ENCODE measurements around the gene LRP1B. TPM values are rescaled to one million over a fixed set of nuclear protein-coding genes. Genes with fewer than 3 reads are reported as not detected.

LRP1B gene
- polyA plus RNA-seq, 1 donor from 2014 or later = 12.7 TPM

- no peaks in the 10 kb centered on the region for H3K9me3 ChIP-seq (ENCODE audit: low read length)
- no peaks in the 10 kb centered on the region for H3F3A ChIP-seq (ENCODE audit: insufficient read depth, low read length, poor library complexity, severe bottlenecking)
- H3K9ac ChIP-seq (ENCODE audit: low read length) = no peak overlapping the region
- no peak for TF ChIP-seq MXI1 (conservative IDR thresholded peaks at IDR 0.05; ENCODE audit: poor library complexity, severe bottlenecking)
- no peak for TF ChIP-seq TAF1 (IDR thresholded peaks at IDR 0.05; ENCODE audit: low read depth)
- no peak for TF ChIP-seq SMC3 (conservative IDR thresholded peaks at IDR 0.05; ENCODE audit: poor library complexity)
- TF ChIP-seq CTCF (IDR thresholded peaks at IDR 0.05; ENCODE audit: poor library complexity, severe bottlenecking) = no peak
- no peak for TF ChIP-seq EZH2 (IDR thresholded peaks at IDR 0.05; ENCODE audit: borderline replicate concordance, insufficient read depth, low read length, poor library complexity, severe bottlenecking)
- no peak for TF ChIP-seq RAD21 (conservative IDR thresholded peaks at IDR 0.05)
- TF ChIP-seq POLR2AphosphoS5 (IDR thresholded peaks at IDR 0.05) = no peak
- TF ChIP-seq, protein P1, sequence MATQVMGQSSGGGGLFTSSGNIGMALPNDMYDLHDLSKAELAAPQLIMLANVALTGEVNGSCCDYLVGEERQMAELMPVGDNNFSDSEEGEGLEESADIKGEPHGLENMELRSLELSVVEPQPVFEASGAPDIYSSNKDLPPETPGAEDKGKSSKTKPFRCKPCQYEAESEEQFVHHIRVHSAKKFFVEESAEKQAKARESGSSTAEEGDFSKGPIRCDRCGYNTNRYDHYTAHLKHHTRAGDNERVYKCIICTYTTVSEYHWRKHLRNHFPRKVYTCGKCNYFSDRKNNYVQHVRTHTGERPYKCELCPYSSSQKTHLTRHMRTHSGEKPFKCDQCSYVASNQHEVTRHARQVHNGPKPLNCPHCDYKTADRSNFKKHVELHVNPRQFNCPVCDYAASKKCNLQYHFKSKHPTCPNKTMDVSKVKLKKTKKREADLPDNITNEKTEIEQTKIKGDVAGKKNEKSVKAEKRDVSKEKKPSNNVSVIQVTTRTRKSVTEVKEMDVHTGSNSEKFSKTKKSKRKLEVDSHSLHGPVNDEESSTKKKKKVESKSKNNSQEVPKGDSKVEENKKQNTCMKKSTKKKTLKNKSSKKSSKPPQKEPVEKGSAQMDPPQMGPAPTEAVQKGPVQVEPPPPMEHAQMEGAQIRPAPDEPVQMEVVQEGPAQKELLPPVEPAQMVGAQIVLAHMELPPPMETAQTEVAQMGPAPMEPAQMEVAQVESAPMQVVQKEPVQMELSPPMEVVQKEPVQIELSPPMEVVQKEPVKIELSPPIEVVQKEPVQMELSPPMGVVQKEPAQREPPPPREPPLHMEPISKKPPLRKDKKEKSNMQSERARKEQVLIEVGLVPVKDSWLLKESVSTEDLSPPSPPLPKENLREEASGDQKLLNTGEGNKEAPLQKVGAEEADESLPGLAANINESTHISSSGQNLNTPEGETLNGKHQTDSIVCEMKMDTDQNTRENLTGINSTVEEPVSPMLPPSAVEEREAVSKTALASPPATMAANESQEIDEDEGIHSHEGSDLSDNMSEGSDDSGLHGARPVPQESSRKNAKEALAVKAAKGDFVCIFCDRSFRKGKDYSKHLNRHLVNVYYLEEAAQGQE (IDR thresholded peaks at IDR 0.05; ENCODE audit: borderline replicate concordance) = no peak
- no peak for TF ChIP-seq EP300 (conservative IDR thresholded peaks at IDR 0.05; ENCODE audit: poor library complexity, severe bottlenecking)
- no peak overlapping the region for H3K4me2 ChIP-seq (ENCODE audit: low read length)
- H3K27me3 ChIP-seq (ENCODE audit: insufficient read depth, low read depth, low read length) = no peaks in the 10 kb centered on the region
- no peak overlapping the region for H3K4me3 ChIP-seq (ENCODE audit: low read length)
- no peaks in the 10 kb centered on the region for H3K9me2 ChIP-seq (ENCODE audit: insufficient read depth, low read length)
- no peak overlapping the region for H2AFZ ChIP-seq (ENCODE audit: low read depth, low read length)
- H3K27ac ChIP-seq (ENCODE audit: low read length) = no peak overlapping the region
- no peaks in the 10 kb centered on the region for H3K79me2 ChIP-seq (replicated peaks; ENCODE audit: insufficient read depth, low read length)
- no peaks in the 10 kb centered on the region for H3K36me3 ChIP-seq (ENCODE audit: insufficient read depth, low read length)
- no peaks in the 10 kb centered on the region for H4K20me1 ChIP-seq (ENCODE audit: insufficient read depth)
Observed at GRCh38 chr2:140442319-140442718, 1688.5 kb downstream of the LRP1B start.

GRCh38 chr2:140440815-140441214 is 1690.0 kb downstream of the LRP1B start:
- no peak overlapping the region for H2AFZ ChIP-seq (ENCODE audit: low read depth, low read length)
- H3K4me2 ChIP-seq (ENCODE audit: low read length) = no peak overlapping the region
- no peak overlapping the region for H3K4me3 ChIP-seq (ENCODE audit: low read length)
- H3K9me2 ChIP-seq (ENCODE audit: insufficient read depth, low read length) = no peaks in the 10 kb centered on the region
- no peaks in the 10 kb centered on the region for H3K27me3 ChIP-seq (ENCODE audit: insufficient read depth, low read depth, low read length)
- H3K36me3 ChIP-seq (ENCODE audit: insufficient read depth, low read length) = no peaks in the 10 kb centered on the region
- no peaks in the 10 kb centered on the region for H3K79me2 ChIP-seq (replicated peaks; ENCODE audit: insufficient read depth, low read length)
- TF ChIP-seq CTCF (IDR thresholded peaks at IDR 0.05; ENCODE audit: poor library complexity, severe bottlenecking) = no peak
- TF ChIP-seq EZH2 (IDR thresholded peaks at IDR 0.05; ENCODE audit: borderline replicate concordance, insufficient read depth, low read length, poor library complexity, severe bottlenecking) = no peak
- no peak for TF ChIP-seq EP300 (conservative IDR thresholded peaks at IDR 0.05; ENCODE audit: poor library complexity, severe bottlenecking)
- no peak for TF ChIP-seq MXI1 (conservative IDR thresholded peaks at IDR 0.05; ENCODE audit: poor library complexity, severe bottlenecking)
- no peak for TF ChIP-seq POLR2AphosphoS5 (IDR thresholded peaks at IDR 0.05)
- no peak for TF ChIP-seq SMC3 (conservative IDR thresholded peaks at IDR 0.05; ENCODE audit: poor library complexity)
- TF ChIP-seq RAD21 (conservative IDR thresholded peaks at IDR 0.05) = no peak
- TF ChIP-seq TAF1 (IDR thresholded peaks at IDR 0.05; ENCODE audit: low read depth) = no peak
- H3K27ac ChIP-seq (ENCODE audit: low read length) = no peak overlapping the region
- H3K9me3 ChIP-seq (ENCODE audit: low read length) = no peaks in the 10 kb centered on the region
- H4K20me1 ChIP-seq (ENCODE audit: insufficient read depth) = no peaks in the 10 kb centered on the region
- H3F3A ChIP-seq (ENCODE audit: insufficient read depth, low read length, poor library complexity, severe bottlenecking) = no peaks in the 10 kb centered on the region
- no peak overlapping the region for H3K9ac ChIP-seq (ENCODE audit: low read length)

Data from neural cell (in vitro differentiated cells).